Keratinocyte (primary cell): ENCODE data around the gene ZCCHC7. TPM values are rescaled to one million over a fixed set of nuclear protein-coding genes. Genes with fewer than 3 reads are reported as not detected.

Experiments used
- DNase-seq: peaks from one replicate; pipeline ENCODE4 v3.0.0-alpha.2; 2011; ENCODE audit warnings: low read depth, missing footprints, low spot score
- FAIRE-seq: peaks from 2 replicates; lab custom pipeline; 2011; peaks lifted over from hg19 to GRCh38; lab: Jason Lieb, UNC
- H2AFZ ChIP-seq: 2 replicates; pipeline ENCODE4 v1.6.0; 2012; ENCODE audit warnings: low read length, control low read depth, inconsistent platforms; ENCODE audit not compliant: control insufficient read depth
- H3K27ac ChIP-seq: 2 replicates; pipeline ENCODE4 v1.5.1; 2011; ENCODE audit warnings: low read length; ENCODE audit not compliant: control insufficient read depth, insufficient read depth
- H3K27me3 ChIP-seq: 3 replicates; pipeline ENCODE4 v1.6.0; 2011; ENCODE audit warnings: low read length; ENCODE audit not compliant: control insufficient read depth, insufficient read depth; ENCODE audit errors: extremely low read depth
- H3K36me3 ChIP-seq, 2 experiments: 2 replicates in 1 of 2; 3 replicates in 1 of 2; pipeline ENCODE4 v1.5.1; 2011; ENCODE audit warnings: low read length in 2 of 2, mild to moderate bottlenecking in 1 of 2; ENCODE audit not compliant: control insufficient read depth in 2 of 2, insufficient read depth in 2 of 2; ENCODE audit errors: extremely low read depth in 1 of 2
- H3K4me1 ChIP-seq: 3 replicates; pipeline ENCODE4 v1.5.1; 2011; ENCODE audit warnings: low read length; ENCODE audit not compliant: control insufficient read depth, insufficient read depth; ENCODE audit errors: extremely low read depth
- H3K4me2 ChIP-seq: 3 replicates; pipeline ENCODE4 v1.6.0; 2011; ENCODE audit warnings: low read depth, low read length; ENCODE audit not compliant: control insufficient read depth, insufficient read depth; ENCODE audit errors: extremely low read depth
- H3K4me3 ChIP-seq, 3 experiments: fragments of 200-600 bp in 1 of 3; sonication (generic) in 1 of 3; 2 replicates in 2 of 3; 3 replicates in 1 of 3; pipeline ENCODE4 v1.5.1; 2011 to 2016; ENCODE audit warnings: low read length in 3 of 3, mild to moderate bottlenecking in 3 of 3, control low read depth in 2 of 3, inconsistent platforms in 1 of 3, low read depth in 1 of 3, mixed read lengths in 1 of 3, mixed run types in 1 of 3, moderate library complexity in 1 of 3; ENCODE audit not compliant: control insufficient read depth in 2 of 3, insufficient read depth in 2 of 3; ENCODE audit errors: extremely low read depth in 1 of 3
- H3K79me2 ChIP-seq: 2 replicates; pipeline ENCODE4 v1.6.0; 2012; ENCODE audit warnings: low read length; ENCODE audit not compliant: control insufficient read depth, insufficient read depth
- H3K9ac ChIP-seq: 3 replicates; pipeline ENCODE4 v1.6.0; 2011; ENCODE audit warnings: low read length; ENCODE audit not compliant: control insufficient read depth, insufficient read depth; ENCODE audit errors: extremely low read depth
- H3K9me1 ChIP-seq: 3 replicates; pipeline ENCODE4 v1.6.0; 2011; ENCODE audit warnings: low read length; ENCODE audit not compliant: control insufficient read depth, insufficient read depth; ENCODE audit errors: extremely low read depth
- H3K9me3 ChIP-seq: 2 replicates; pipeline ENCODE4 v1.5.1; 2012; ENCODE audit warnings: low read depth, low read length; ENCODE audit not compliant: control insufficient read depth
- H4K20me1 ChIP-seq: 3 replicates; pipeline ENCODE4 v1.6.0; 2011; ENCODE audit warnings: low read length; ENCODE audit not compliant: control insufficient read depth, insufficient read depth; ENCODE audit errors: extremely low read depth
- CTCF ChIP-seq, 3 experiments: IDR thresholded peaks in 1 of 3; conservative IDR thresholded peaks in 1 of 3; optimal IDR thresholded peaks in 1 of 3; 2 replicates in 2 of 3; 3 replicates in 1 of 3; pipeline versions ENCODE3 to v1.5.1; 2011; ENCODE audit warnings: low read length in 3 of 3, mild to moderate bottlenecking in 3 of 3, moderate library complexity in 2 of 3, control low read depth in 1 of 3, inconsistent platforms in 1 of 3; ENCODE audit not compliant: insufficient read depth in 2 of 3; ENCODE audit errors: extremely low read depth in 1 of 3
- EZH2 ChIP-seq: IDR thresholded peaks from one replicate; pipeline ENCODE4 v1.6.1; 2012; ENCODE audit warnings: inconsistent platforms, mild to moderate bottlenecking, low read length, moderate library complexity
- dilution Hi-C: fragments of 300-500 bp; cut with MboI; formaldehyde crosslinking; loops from one replicate; pipeline ENCODE4 v1.7.0; 2020; ENCODE audit warnings: low sequenced_read_pairs; ENCODE audit not compliant: extremely low pct_ligation_motif_present
- polyA plus RNA-seq, 5 experiments: library from polyadenylated mRNA; depleted of rRNA in 3 of 5; stranded (reverse) in 3 of 5; stranded (forward) in 1 of 5; unstranded in 1 of 5; fragments of >200 nt; gene quantifications; 1 replicate in 1 of 5; 2 replicates in 3 of 5; 3 replicates in 1 of 5; pipeline versions ENCODE4 v1.2.1 to v1.2.3, GENCODE V29; 2011 to 2012; ENCODE audit warnings: missing spikeins in 2 of 5, low read depth in 1 of 5, low replicate concordance in 1 of 5

ZCCHC7 gene
- polyA plus RNA-seq, 1 donor (not counting 4 experiments of a cell fraction or from before 2014, with no cell fraction given) = 16.5 TPM

- Histone ChIP-seq H3K9me1 (no peaks in the 10 kb centered on the region), H3K27ac (no peak overlapping the region), H3K4me3 (no peak overlapping the region), H3K79me2 (no peaks in the 10 kb centered on the region), H3K9me3 (no peaks in the 10 kb centered on the region), H3K36me3 (no peaks in the 10 kb centered on the region), H3K4me2 (no peak overlapping the region), H3K27me3 (no peaks in the 10 kb centered on the region), H2AFZ (no peak overlapping the region), H4K20me1 (no peaks in the 10 kb centered on the region), H3K4me1 (no peaks in the 10 kb centered on the region), H3K9ac (no peak overlapping the region)
- no peak for TF ChIP-seq CTCF (optimal IDR thresholded peaks at IDR 0.05 in 1 of 3, IDR thresholded peaks at IDR 0.05 in 1 of 3, conservative IDR thresholded peaks at IDR 0.05 in 1 of 3; ENCODE audit: extremely low read depth in 1 of 3, insufficient read depth in 2 of 3, low read length in 3 of 3)
- no peak for TF ChIP-seq EZH2
- FAIRE-seq = no peak
- dilution Hi-C loops = no loop called here
- DNase-seq = no peak
Observed at GRCh38 chr9:37165644-37166043, 45.3 kb downstream of the ZCCHC7 start.

GRCh38 chr9:37167456-37168047, 47.2 kb downstream of the ZCCHC7 start:
- Histone ChIP-seq H3K36me3 (no peaks in the 10 kb centered on the region), H3K9me1 (no peaks in the 10 kb centered on the region), H3K4me2 (no peak overlapping the region), H3K27ac (no peak overlapping the region), H3K79me2 (no peaks in the 10 kb centered on the region), H3K4me3 (no peak overlapping the region), H2AFZ (no peak overlapping the region), H3K9me3 (no peaks in the 10 kb centered on the region), H3K27me3 (no peaks in the 10 kb centered on the region), H4K20me1 (no peaks in the 10 kb centered on the region), H3K9ac (no peak overlapping the region), H3K4me1 (no peaks in the 10 kb centered on the region)
- TF ChIP-seq EZH2 (no peak), CTCF (optimal IDR thresholded peaks at IDR 0.05 in 1 of 3, IDR thresholded peaks at IDR 0.05 in 1 of 3, conservative IDR thresholded peaks at IDR 0.05 in 1 of 3; ENCODE audit: extremely low read depth in 1 of 3, insufficient read depth in 2 of 3, low read length in 3 of 3) (no peak)
- FAIRE-seq = no peak
- no peak for DNase-seq
- dilution Hi-C loops = no loop called here
